HepG2 (cell line): ENCODE results near the gene PDIA4. TPM values are rescaled to one million over a fixed set of nuclear protein-coding genes. Genes with fewer than 3 reads are reported as not detected.

ENCODE experiments used
- EED ChIP-seq: sonication (generic); formaldehyde crosslinking; IDR thresholded peaks from 2 replicates; pipeline ENCODE4 v1.5.0; 2020; ENCODE audit warnings: mild to moderate bottlenecking, missing genetic modification reagents
- FOXM1 ChIP-seq: sonication (generic); formaldehyde crosslinking; IDR thresholded peaks from 2 replicates; pipeline ENCODE4 v1.5.0; 2020; ENCODE audit warnings: missing genetic modification reagents
- MEIS2 ChIP-seq: sonication (generic); formaldehyde crosslinking; IDR thresholded peaks from 2 replicates; pipeline ENCODE4 v1.9.0; 2021; ENCODE audit warnings: mild to moderate bottlenecking, missing genetic modification reagents
- POLR2AphosphoS5 ChIP-seq: IDR thresholded peaks from 2 replicates; pipeline ENCODE4 v1.6.1; 2012; ENCODE audit warnings: low read depth, low read length
- RBFOX2 ChIP-seq: fragments of 200-400 bp; formaldehyde crosslinking; IDR thresholded peaks from 2 replicates; pipeline ENCODE4 v1.6.1; 2017; ENCODE audit warnings: low read depth, mild to moderate bottlenecking, low read length
- RBM39 ChIP-seq: fragments of 200-400 bp; formaldehyde crosslinking; IDR thresholded peaks from one replicate; pipeline ENCODE4 v1.6.1; 2018; ENCODE audit warnings: antibody characterized with exemption, mild to moderate bottlenecking, low read depth, low read length; ENCODE audit not compliant: poor library complexity, severe bottlenecking
- ZFP36 ChIP-seq: fragments of 150-350 bp; IDR thresholded peaks from 2 replicates; pipeline ENCODE4 v1.6.1; 2018; ENCODE audit warnings: borderline replicate concordance, low read length, low read depth; ENCODE audit not compliant: partially characterized antibody
- ZMYM2 ChIP-seq: sonication (generic); formaldehyde crosslinking; IDR thresholded peaks from 2 replicates; pipeline ENCODE4 v1.8.0; 2022; ENCODE audit warnings: mild to moderate bottlenecking, missing genetic modification reagents
- ZNF234 ChIP-seq: sonication (generic); formaldehyde crosslinking; conservative IDR thresholded peaks from 2 replicates; pipeline ENCODE4 v1.5.1; 2020; ENCODE audit warnings: mild to moderate bottlenecking, missing genetic modification reagents
- ZNF44 ChIP-seq: sonication (generic); formaldehyde crosslinking; IDR thresholded peaks from 2 replicates; pipeline ENCODE4 v1.5.1; 2020; ENCODE audit warnings: mild to moderate bottlenecking, missing genetic modification reagents
- ZNF503 ChIP-seq: sonication (generic); formaldehyde crosslinking; IDR thresholded peaks from 2 replicates; pipeline ENCODE4 v1.4.0; 2020; ENCODE audit warnings: missing genetic modification reagents
- ZNF615 ChIP-seq: sonication (generic); formaldehyde crosslinking; IDR thresholded peaks from 2 replicates; pipeline ENCODE4 v1.5.0; 2020; ENCODE audit warnings: mild to moderate bottlenecking, missing genetic modification reagents, borderline replicate concordance
- ZNF792 ChIP-seq: IDR thresholded peaks from 2 replicates; pipeline ENCODE4 v1.6.1; 2016
- ZSCAN5A ChIP-seq: sonication (generic); formaldehyde crosslinking; IDR thresholded peaks from 2 replicates; pipeline ENCODE4 v1.8.0; 2022; ENCODE audit warnings: mild to moderate bottlenecking, missing genetic modification reagents, borderline replicate concordance
- ZSCAN9 ChIP-seq: IDR thresholded peaks from 2 replicates; pipeline ENCODE4 v1.6.1; 2016; ENCODE audit warnings: borderline replicate concordance
- ZZZ3 ChIP-seq: sonication (generic); formaldehyde crosslinking; IDR thresholded peaks from 2 replicates; pipeline ENCODE4 v1.4.0; 2020; ENCODE audit warnings: missing genetic modification reagents, mild to moderate bottlenecking, borderline replicate concordance
- polyA plus RNA-seq, 8 experiments: library from polyadenylated mRNA; depleted of rRNA in 3 of 8; stranded (reverse) in 7 of 8; unstranded in 1 of 8; fragments of >200 nt; fragmentation: Illumina TruSeq in 4 of 8; extraction: Trizol in 4 of 8; gene quantifications; 2 replicates each; pipeline versions ENCODE4 v1.2.1 to v1.2.3, GENCODE V29; 2011 to 2016; ENCODE audit warnings: low read depth in 4 of 8, missing spikeins in 1 of 8, mixed read lengths in 1 of 8; ENCODE audit not compliant: insufficient read depth in 1 of 8
- total RNA-seq, 5 experiments: library from RNA; depleted of rRNA; stranded (reverse); fragments of >200 nt; fragmentation: Illumina TruSeq; extraction: Trizol; gene quantifications; 2 replicates each; pipeline ENCODE4 v1.2.3, GENCODE V29; 2016; ENCODE audit warnings: low read depth in 1 of 5
- TF ChIP-seq, protein P1 (sequence below): sonication (generic); formaldehyde crosslinking; conservative IDR thresholded peaks from 2 replicates; pipeline ENCODE4 v1.4.0; 2020; ENCODE audit warnings: mild to moderate bottlenecking, missing genetic modification reagents, moderate library complexity
- TF ChIP-seq, protein P2 (sequence below): sonication (generic); formaldehyde crosslinking; IDR thresholded peaks from 2 replicates; pipeline ENCODE4 v1.5.0; 2020; ENCODE audit warnings: missing genetic modification reagents
- TF ChIP-seq, protein P3 (sequence below): IDR thresholded peaks from 2 replicates; pipeline ENCODE4 v1.6.1; 2016; ENCODE audit warnings: missing genetic modification reagents, missing compliant biosample characterization

The PDIA4 gene
- total and polyA plus RNA-seq, 2 of the 13 experiments (the other 11 are each of a cell fraction or from before 2014, with no cell fraction given) = 278 to 402 TPM

GRCh38 chr7:149028346-149029109 lies at the start of gene PDIA4 (continued):
- TF ChIP-seq, protein P1, sequence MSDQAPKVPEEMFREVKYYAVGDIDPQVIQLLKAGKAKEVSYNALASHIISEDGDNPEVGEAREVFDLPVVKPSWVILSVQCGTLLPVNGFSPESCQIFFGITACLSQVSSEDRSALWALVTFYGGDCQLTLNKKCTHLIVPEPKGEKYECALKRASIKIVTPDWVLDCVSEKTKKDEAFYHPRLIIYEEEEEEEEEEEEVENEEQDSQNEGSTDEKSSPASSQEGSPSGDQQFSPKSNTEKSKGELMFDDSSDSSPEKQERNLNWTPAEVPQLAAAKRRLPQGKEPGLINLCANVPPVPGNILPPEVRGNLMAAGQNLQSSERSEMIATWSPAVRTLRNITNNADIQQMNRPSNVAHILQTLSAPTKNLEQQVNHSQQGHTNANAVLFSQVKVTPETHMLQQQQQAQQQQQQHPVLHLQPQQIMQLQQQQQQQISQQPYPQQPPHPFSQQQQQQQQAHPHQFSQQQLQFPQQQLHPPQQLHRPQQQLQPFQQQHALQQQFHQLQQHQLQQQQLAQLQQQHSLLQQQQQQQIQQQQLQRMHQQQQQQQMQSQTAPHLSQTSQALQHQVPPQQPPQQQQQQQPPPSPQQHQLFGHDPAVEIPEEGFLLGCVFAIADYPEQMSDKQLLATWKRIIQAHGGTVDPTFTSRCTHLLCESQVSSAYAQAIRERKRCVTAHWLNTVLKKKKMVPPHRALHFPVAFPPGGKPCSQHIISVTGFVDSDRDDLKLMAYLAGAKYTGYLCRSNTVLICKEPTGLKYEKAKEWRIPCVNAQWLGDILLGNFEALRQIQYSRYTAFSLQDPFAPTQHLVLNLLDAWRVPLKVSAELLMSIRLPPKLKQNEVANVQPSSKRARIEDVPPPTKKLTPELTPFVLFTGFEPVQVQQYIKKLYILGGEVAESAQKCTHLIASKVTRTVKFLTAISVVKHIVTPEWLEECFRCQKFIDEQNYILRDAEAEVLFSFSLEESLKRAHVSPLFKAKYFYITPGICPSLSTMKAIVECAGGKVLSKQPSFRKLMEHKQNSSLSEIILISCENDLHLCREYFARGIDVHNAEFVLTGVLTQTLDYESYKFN (CRISPR knock-in tag) = peak; percentile 61
- TF ChIP-seq ZSCAN5A (CRISPR knock-in tag) (peak; percentile 85; the same call in 1 of the 2 replicates), ZNF792 (CRISPR knock-in tag) (peak; percentile 28; the same call in 1 of the 2 replicates), ZMYM2 (CRISPR knock-in tag) (peak; percentile 56; the same call in 1 of the 2 replicates), MEIS2 (CRISPR knock-in tag) (peak; percentile 37), EED (CRISPR knock-in tag) (peak; percentile 82; the same call in 1 of the 2 replicates), ZNF615 (CRISPR knock-in tag) (no peak), POLR2AphosphoS5 (peak; percentile 68), ZZZ3 (CRISPR knock-in tag) (peak; percentile 85; the same call in 1 of the 2 replicates), RBFOX2 (peak; percentile 95), RBM39 (peak; percentile 86), ZFP36 (no peak), ZNF234 (CRISPR knock-in tag) (0 out of 2 replicates have a peak, but pooled peaks have one; percentile 6), FOXM1 (no peak), ZSCAN9 (CRISPR knock-in tag) (peak; percentile 18; the same call in 1 of the 2 replicates), ZNF44 (no peak), ZNF503 (CRISPR knock-in tag) (no peak)
- TF ChIP-seq, protein P2, sequence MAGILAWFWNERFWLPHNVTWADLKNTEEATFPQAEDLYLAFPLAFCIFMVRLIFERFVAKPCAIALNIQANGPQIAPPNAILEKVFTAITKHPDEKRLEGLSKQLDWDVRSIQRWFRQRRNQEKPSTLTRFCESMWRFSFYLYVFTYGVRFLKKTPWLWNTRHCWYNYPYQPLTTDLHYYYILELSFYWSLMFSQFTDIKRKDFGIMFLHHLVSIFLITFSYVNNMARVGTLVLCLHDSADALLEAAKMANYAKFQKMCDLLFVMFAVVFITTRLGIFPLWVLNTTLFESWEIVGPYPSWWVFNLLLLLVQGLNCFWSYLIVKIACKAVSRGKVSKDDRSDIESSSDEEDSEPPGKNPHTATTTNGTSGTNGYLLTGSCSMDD (CRISPR knock-in tag) = no peak
- TF ChIP-seq, protein P3, sequence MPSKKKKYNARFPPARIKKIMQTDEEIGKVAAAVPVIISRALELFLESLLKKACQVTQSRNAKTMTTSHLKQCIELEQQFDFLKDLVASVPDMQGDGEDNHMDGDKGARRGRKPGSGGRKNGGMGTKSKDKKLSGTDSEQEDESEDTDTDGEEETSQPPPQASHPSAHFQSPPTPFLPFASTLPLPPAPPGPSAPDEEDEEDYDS = peak; percentile 96
